ENCODE data around the gene GNG2.

The GNG2 gene

GRCh38 chr14:51855234-51855633 is 5.2 kb upstream of the GNG2 start:
- in situ Hi-C loops (cut with HindIII; ENCODE audit: low sequenced_read_pairs): no loop called here

GRCh38 chr14:51856792-51857296 is 3.6 kb upstream of the GNG2 start:
- in situ Hi-C loops (cut with HindIII; ENCODE audit: low sequenced_read_pairs): no loop called here

- in situ Hi-C loops (cut with HindIII; ENCODE audit: low sequenced_read_pairs): no loop called here
These were observed 1.3 kb upstream of the GNG2 start for GRCh38 chr14:51859131-51859530.

DNA sequence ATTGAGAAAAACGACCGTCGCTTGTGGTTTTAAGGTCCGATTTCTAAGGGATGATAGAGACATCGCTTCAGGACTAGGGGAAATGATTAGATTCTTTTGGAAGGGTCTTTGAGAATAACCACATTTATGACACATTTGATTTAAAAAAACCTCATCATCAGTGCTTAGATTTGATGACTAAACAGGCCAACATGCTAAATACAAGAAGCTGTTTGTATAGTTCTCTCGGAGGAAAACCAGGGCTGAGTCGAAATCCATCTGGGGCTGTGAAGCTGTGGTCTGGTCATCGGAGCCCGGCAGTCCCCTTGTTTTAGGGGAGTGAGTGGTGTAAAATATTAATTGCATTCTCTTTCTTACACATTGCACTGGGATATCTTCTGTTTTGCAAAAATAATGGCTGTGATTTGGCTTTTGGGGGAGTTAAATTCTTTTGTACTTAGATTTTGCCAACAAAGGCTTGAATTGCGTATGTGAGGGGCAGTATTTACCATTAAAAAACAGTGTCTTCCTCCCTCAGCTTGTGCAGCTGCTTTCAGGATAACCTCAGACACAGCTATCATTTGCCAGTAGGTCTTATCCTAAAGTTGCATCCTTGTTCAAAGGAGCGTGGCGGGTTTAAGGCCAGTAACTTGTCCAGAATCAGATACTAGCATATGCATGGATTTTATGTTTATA is 550 bp downstream of the GNG2 start:
- in situ Hi-C loops (cut with HindIII; ENCODE audit: low sequenced_read_pairs): no loop called here

GRCh38 chr14:51862176-51862796 is 1.9 kb downstream of the GNG2 start:
- in situ Hi-C loops (cut with HindIII; ENCODE audit: low sequenced_read_pairs): no loop called here

GRCh38 chr14:51862860-51863259 is 2.4 kb downstream of the GNG2 start:
- in situ Hi-C loops (cut with HindIII; ENCODE audit: low sequenced_read_pairs): no loop called here

DNA sequence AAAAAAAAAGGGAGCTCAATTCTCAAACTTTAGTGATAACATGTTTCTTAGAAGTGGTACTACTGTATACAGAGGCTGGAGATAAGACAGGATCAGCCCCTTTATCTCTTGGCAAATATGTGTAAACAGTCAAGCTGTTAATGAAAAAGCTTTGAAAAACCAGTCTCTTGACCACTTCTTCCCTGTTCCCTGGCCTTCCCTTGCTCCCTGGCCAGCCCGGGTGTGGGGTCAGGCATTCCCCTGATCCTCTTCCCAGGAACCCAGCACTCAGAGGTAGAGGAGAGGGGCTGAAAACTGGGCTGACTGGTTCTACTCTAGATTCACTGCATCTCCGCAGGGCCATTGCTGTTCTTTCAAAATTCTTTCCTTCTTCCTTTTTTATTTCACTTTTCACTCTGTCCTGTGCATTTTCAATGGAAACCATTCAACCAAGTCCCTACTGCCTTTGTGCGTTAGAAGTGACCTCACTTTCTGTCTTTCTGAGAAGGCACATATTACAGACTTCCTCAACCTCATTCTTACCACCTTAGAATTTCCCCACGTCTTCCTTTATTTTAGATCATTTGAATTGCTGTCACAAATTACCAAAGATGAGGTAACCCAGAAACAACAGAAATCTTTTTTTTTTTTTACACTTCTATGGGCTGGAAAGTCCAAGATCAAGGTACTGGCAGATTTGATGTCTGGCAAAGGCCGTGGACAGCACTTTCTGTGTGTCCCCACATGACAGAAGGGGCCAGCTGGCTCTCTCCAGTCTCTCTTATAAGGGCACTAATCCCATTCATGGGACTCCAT is 5.7 kb downstream of the GNG2 start:
- in situ Hi-C loops (cut with HindIII; ENCODE audit: low sequenced_read_pairs): no loop called here

DNA sequence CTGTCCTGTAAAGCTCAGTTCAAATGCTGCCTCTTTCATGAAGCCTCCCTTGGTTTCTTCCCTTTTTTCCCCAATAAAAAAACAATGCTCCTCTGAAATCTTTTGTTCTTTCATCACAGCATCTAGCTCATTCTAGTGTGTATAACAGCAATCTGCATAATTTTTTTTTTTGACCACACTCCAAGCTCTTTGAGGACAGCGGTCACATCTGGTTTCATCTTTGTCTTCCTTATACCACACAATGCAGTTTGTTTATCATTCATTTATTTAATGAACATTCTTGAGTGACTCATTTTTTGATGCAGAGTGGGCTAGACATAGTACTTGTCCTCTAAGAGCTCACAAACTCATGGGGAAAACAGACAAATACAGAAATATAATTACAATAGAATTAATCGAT is 7.3 kb downstream of the GNG2 start:
- in situ Hi-C loops (cut with HindIII; ENCODE audit: low sequenced_read_pairs): no loop called here

DNA sequence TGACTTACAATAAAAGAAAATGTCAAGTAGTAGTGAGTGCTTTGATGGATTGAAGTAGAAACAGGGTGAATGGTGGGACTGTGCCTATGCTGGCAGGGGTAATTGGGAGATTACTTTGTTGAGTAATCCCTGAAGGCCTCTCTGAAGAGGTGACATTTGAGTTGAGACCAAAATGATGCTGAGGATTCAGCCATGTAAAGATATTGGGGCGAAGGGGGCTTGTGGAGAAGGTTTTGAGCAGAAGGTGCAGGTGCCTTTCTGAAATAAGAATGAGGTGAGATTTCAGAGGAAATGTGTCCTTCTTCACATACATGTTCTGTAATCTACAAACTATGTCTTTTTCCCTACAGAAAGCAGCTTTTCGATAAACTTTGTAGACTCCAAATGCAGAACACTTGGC is 8.0 kb downstream of the GNG2 start:
- in situ Hi-C loops (cut with HindIII; ENCODE audit: low sequenced_read_pairs): no loop called here

DNA sequence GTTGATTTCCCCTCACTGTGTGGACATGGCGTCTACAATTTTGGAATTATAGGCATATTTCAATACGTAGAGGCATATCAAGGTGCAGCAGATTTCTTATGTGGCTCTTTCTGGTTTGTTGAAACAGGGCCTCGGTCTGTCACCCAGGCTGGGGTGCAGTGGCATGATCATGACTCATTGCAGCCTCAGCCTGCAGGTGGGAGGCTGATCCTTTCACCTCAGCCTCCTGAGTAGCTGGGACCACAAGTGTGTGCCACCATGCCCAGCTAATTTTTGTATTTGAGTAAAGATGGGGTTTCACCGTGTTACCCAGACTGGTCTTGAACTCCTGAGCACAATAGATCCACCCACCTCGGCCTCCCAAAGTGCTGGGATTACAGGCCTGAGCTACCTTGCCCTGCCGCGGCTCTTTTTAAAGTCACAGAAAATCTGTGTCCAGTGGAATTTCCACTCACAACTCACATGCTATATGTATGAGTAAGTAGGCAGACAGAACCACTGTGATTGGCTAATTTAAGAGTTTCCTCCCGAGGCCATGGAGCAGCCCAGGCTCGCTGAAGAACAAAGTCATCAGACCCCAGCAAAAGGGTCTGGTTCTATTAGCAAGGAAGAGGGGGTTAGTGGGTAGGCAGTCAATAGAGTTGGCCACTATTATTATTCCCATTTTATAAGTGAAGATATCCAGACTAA is 9.1 kb downstream of the GNG2 start:
- in situ Hi-C loops (cut with HindIII; ENCODE audit: low sequenced_read_pairs): no loop called here

DNA sequence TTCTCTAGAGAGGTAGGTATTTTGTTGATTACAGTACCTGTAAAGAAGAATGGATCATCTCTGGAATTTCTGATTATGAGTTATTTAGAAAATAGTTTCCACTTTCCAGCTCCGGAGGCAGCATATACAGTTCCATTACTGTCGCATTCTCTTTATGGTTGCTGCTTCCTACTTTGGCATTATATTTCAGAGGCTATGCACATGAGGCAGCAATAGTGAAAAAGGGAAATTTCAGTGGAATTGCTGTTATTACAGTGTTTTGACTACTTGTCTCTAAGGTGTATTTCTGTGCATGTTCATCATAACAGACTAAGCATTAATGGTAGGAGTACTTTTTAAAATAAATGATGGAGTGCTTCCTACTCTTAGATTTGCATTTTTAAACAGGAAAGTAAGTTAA is 10.2 kb downstream of the GNG2 start:
- in situ Hi-C loops (cut with HindIII; ENCODE audit: low sequenced_read_pairs): no loop called here

DNA sequence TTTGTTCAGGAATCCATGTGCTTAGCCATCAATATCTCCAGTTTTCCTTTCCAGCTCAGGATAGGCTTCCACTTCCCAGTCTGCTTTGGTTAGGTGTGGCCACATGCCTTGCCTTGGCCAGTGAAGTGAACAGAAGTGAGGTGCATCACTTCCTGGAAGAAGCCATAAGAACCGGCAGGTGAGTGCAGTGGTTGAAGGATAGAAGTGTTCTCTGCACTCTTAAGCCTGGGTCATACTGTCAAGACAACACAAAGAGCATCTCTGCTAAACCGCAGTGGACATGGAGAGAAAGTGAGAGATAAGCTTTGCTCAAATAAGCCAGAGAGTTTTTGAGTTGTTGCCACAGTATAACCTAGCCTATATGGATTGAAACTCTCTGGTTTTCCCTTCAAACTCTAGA is 11.4 kb downstream of the GNG2 start:
- in situ Hi-C loops (cut with HindIII; ENCODE audit: low sequenced_read_pairs): no loop called here

- in situ Hi-C loops (cut with HindIII; ENCODE audit: low sequenced_read_pairs): no loop called here
These were observed 12.0 kb downstream of the GNG2 start for GRCh38 chr14:51872396-51872795.

- in situ Hi-C loops (cut with HindIII; ENCODE audit: low sequenced_read_pairs): no loop called here
These were observed 12.9 kb downstream of the GNG2 start for GRCh38 chr14:51873221-51873893.

- in situ Hi-C loops (cut with HindIII; ENCODE audit: low sequenced_read_pairs): no loop called here
These were observed 17.4 kb downstream of the GNG2 start for GRCh38 chr14:51877810-51878209.

DNA sequence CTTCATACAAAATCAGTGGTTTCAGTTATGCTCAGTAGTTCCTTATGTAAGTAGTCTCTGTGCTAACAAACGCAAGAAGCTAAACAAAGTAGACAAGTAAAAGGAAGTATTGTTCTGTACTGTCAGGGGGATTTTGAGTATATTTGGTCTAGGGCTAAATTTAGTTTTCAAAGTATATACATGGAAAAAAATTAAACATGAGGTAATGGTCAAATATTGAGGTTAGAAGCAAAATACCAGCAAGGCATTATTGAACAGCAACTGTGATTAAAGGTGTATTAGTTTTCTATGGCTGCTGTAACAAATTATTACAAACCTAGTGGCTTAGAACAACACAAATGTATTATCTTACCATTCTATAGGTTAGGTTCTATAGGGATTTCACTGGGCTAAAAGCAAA is 18.8 kb downstream of the GNG2 start:
- in situ Hi-C loops (cut with HindIII; ENCODE audit: low sequenced_read_pairs): no loop called here

DNA sequence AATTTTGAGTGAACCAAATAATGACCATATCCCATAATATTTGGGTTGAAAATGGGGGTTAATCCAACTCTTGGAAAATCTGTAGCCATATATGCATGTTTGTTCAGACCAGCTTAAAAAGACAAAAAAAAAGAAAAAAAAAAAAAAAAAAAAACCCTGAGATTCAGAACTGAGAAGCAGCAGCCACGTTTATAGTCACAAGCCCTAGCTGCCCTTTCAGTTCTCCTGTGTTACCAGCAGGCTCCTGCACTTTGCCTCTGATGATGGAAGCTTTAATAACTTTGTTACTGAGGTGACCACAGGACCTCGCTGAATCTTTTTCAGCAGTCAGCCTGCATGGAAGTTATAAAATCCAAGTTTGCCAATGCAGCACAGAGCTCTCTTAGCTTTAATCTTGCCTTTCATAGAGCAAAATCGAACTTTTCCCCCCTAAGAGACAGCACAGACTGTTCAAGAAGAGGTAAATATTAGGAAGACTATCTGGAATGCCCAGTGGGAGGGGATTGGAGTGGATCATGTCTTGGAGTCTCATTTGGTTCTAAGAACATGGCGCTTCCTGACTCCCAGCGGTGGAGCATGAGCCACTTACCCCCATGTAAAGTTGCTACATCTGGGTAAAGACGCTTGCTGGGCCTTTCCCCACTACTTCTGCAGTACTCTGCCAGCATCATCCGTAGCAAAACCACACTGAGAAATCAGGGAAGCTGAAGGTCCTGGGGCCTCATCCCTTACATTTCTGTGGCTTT is 20.6 kb downstream of the GNG2 start:
- in situ Hi-C loops (cut with HindIII; ENCODE audit: low sequenced_read_pairs): no loop called here

GRCh38 chr14:51881636-51882035 is 21.2 kb downstream of the GNG2 start:
- in situ Hi-C loops (cut with HindIII; ENCODE audit: low sequenced_read_pairs): no loop called here

DNA sequence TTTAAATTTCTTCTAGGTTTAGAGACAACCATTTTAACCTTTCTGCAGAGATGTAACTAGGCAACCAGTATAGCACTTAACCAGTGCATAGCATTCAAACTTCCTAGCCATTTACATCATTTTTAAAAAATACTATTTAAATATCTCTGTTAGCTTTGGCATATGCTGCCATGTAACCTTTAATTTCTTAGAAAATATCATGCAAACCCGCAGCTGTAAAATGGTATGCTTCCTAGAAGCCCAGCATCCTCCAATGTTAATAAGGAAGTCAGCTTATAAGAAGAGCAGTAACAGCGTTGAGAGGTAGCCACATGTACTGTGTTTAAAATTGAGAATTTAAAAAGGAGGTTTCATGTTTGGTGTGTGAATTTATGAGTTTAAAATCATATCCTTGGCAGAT is 22.8 kb downstream of the GNG2 start:
- in situ Hi-C loops (cut with HindIII; ENCODE audit: low sequenced_read_pairs): no loop called here

Measured in endothelial cell of hepatic sinusoid (primary cell).